Thyroid gland (tissue), 4 donors: ENCODE results near the gene KCNC3.
"Not testable (repeated sequence)": the region's sequence is repeated elsewhere in the genome, so short reads cannot be mapped to it uniquely, and the experiment has no call there.

Experiments
- POLR2A ChIP-seq, 2 donors: fragments of 450-650 bp; IDR thresholded peaks; one replicate each; pipeline ENCODE4 v1.6.1; 2017; ENCODE audit warnings: antibody characterized with exemption in 2 of 2, mild to moderate bottlenecking in 2 of 2, moderate library complexity in 1 of 2
- TF ChIP-seq, protein P1 (sequence below), 6 experiments: fragments of 200-600 bp in 3 of 6; fragments of 450-650 bp in 3 of 6; sonication (generic) in 3 of 6; IDR thresholded peaks; one replicate each; pipeline ENCODE4 v1.5.1; 2016 to 2019; ENCODE audit warnings: antibody characterized with exemption in 6 of 6, mild to moderate bottlenecking in 2 of 6, inconsistent platforms in 1 of 6, moderate library complexity in 1 of 6

DNA sequence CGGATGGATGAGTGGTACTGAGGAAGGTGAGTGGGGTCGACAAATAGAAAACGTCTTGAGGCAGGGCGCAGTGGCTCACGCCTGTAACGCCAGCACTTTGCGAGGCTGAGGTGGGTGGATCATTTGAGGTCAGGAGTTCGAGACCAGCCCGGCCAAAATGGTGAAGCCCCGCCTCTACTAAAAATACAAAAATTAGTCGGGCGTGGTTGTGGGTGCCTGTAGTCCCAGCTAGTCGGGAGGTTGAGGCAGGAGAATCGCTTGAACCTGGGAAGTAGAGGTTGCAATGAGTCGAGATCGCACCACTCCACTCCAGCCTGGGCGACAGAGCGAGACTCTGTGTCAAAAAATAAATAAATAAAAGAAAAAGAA is 733 bp upstream of the KCNC3 start:
- TF ChIP-seq, protein P1, sequence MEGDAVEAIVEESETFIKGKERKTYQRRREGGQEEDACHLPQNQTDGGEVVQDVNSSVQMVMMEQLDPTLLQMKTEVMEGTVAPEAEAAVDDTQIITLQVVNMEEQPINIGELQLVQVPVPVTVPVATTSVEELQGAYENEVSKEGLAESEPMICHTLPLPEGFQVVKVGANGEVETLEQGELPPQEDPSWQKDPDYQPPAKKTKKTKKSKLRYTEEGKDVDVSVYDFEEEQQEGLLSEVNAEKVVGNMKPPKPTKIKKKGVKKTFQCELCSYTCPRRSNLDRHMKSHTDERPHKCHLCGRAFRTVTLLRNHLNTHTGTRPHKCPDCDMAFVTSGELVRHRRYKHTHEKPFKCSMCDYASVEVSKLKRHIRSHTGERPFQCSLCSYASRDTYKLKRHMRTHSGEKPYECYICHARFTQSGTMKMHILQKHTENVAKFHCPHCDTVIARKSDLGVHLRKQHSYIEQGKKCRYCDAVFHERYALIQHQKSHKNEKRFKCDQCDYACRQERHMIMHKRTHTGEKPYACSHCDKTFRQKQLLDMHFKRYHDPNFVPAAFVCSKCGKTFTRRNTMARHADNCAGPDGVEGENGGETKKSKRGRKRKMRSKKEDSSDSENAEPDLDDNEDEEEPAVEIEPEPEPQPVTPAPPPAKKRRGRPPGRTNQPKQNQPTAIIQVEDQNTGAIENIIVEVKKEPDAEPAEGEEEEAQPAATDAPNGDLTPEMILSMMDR (IDR thresholded peaks at IDR 0.05): not testable (repeated sequence)
- not testable (repeated sequence) for TF ChIP-seq POLR2A (IDR thresholded peaks at IDR 0.05)
